Measurements from ENCODE around the gene ZNF205. TPM values are rescaled to one million over a fixed set of nuclear protein-coding genes. Genes with fewer than 3 reads are reported as not detected.
A peak's percentile ranks its signal among the peaks of the same experiment; 100 is the strongest.

ZNF205 gene
- total and polyA plus RNA-seq, 2 of the 13 experiments (the other 11 are each of a cell fraction or from before 2014, with no cell fraction given), result 5.8 to 10.2 TPM

GRCh38 chr16:3152277-3152990, 40.0 kb downstream of the ZNF205 start (continued):
- TF ChIP-seq HIC2 (CRISPR knock-in tag; IDR thresholded peaks at IDR 0.05; ENCODE audit: low read depth), result peak; percentile 27; the same call in 1 of the 2 replicates
- TF ChIP-seq POGK (CRISPR knock-in tag; conservative IDR thresholded peaks at IDR 0.05), result no peak; the same call in 1 of the 2 replicates
- TF ChIP-seq MXD3 (CRISPR knock-in tag; IDR thresholded peaks at IDR 0.05), result 0 out of 2 replicates have a peak, but pooled peaks have one; percentile 56
- peak; percentile 75 for TF ChIP-seq PHF21A (CRISPR knock-in tag; IDR thresholded peaks at IDR 0.05)
- peak; percentile 76 for TF ChIP-seq ZNF124 (CRISPR knock-in tag; IDR thresholded peaks at IDR 0.05)
- no peak for TF ChIP-seq ZNF512 (CRISPR knock-in tag; IDR thresholded peaks at IDR 0.05)
- no peak for TF ChIP-seq RELA (CRISPR knock-in tag; IDR thresholded peaks at IDR 0.05)
- no peak for TF ChIP-seq ZNF589 (CRISPR knock-in tag; conservative IDR thresholded peaks at IDR 0.05)
- peak; percentile 20; the same call in 1 of the 2 replicates for TF ChIP-seq ZBTB25 (CRISPR knock-in tag; IDR thresholded peaks at IDR 0.05)
- TF ChIP-seq MTA1 (CRISPR knock-in tag; IDR thresholded peaks at IDR 0.05; ENCODE audit: borderline replicate concordance), result peak; percentile 74
- TF ChIP-seq TAF15 (IDR thresholded peaks at IDR 0.05; ENCODE audit: low read depth, low read length, poor library complexity, severe bottlenecking), result no peak
- TF ChIP-seq FIP1L1 (IDR thresholded peaks at IDR 0.05; ENCODE audit: borderline replicate concordance, insufficient read depth, low read depth, low read length), result no peak
- no peak for TF ChIP-seq LBX2 (CRISPR knock-in tag; IDR thresholded peaks at IDR 0.05; ENCODE audit: borderline replicate concordance)
- TF ChIP-seq ZSCAN5A (CRISPR knock-in tag; IDR thresholded peaks at IDR 0.05; ENCODE audit: borderline replicate concordance), result 0 out of 2 replicates have a peak, but pooled peaks have one; percentile 19
- TF ChIP-seq HNRNPUL1 (IDR thresholded peaks at IDR 0.05; ENCODE audit: low read depth, low read length), result no peak
- TF ChIP-seq MEF2D (CRISPR knock-in tag; IDR thresholded peaks at IDR 0.05), result peak; percentile 77; the same call in 1 of the 2 replicates
- no peak for TF ChIP-seq ZBTB34 (CRISPR knock-in tag; IDR thresholded peaks at IDR 0.05)

Measured in HepG2 (cell line).